WTC11 (cell line): ENCODE data around the gene CNST. TPM values are rescaled to one million over a fixed set of nuclear protein-coding genes. Genes with fewer than 3 reads are reported as not detected.

Experiments
- ATAC-seq: fragments of 200-7000 bp; cut with Tn5 transposase; 2 replicates; pipeline ENCODE4 v1.10.0; 2021; ENCODE audit warnings: mild to moderate bottlenecking, moderate library complexity
- CTCF ChIA-PET: fragments of 300-600 bp; sonication (Branson Sonifier 250); formaldehyde crosslinking; loops from one replicate; lab custom pipeline; 2021; ENCODE audit warnings: antibody characterized with exemption; lab: Charles Lee
- POLR2A ChIA-PET: fragments of 350-600 bp; sonication (Branson Sonifier 250); formaldehyde crosslinking; loops from one replicate; lab custom pipeline; 2021; ENCODE audit warnings: antibody characterized with exemption; lab: Charles Lee
- DNase-seq: peaks from one replicate; pipeline ENCODE4 v3.0.0; 2021; ENCODE audit warnings: low spot score
- H3K27ac Mint-ChIP-seq: 2 replicates; pipeline ENCODE4 v1.8.0; 2021; ENCODE audit warnings: mixed read lengths
- H3K27me3 Mint-ChIP-seq: 2 replicates; pipeline ENCODE4 v1.8.0; 2021; ENCODE audit warnings: low read depth, mild to moderate bottlenecking, moderate library complexity, mixed read lengths
- H3K36me3 Mint-ChIP-seq: 2 replicates; pipeline ENCODE4 v1.8.0; 2021; ENCODE audit warnings: mixed read lengths
- H3K4me1 Mint-ChIP-seq: 2 replicates; pipeline ENCODE4 v1.8.0; 2022; ENCODE audit warnings: mixed read lengths
- H3K4me3 Mint-ChIP-seq: 2 replicates; pipeline ENCODE4 v1.8.0; 2021; ENCODE audit warnings: mild to moderate bottlenecking, moderate library complexity, mixed read lengths
- H3K9me3 Mint-ChIP-seq: 2 replicates; pipeline ENCODE4 v1.8.0; 2021; ENCODE audit warnings: mixed read lengths
- ATF1 ChIP-seq: sonication (generic); formaldehyde crosslinking; IDR thresholded peaks from 2 replicates; pipeline ENCODE4 v1.8.1; 2023; ENCODE audit warnings: mild to moderate bottlenecking, moderate library complexity, missing genetic modification reagents
- CBFB ChIP-seq: sonication (generic); formaldehyde crosslinking; IDR thresholded peaks from 2 replicates; pipeline ENCODE4 v1.8.1; 2022; ENCODE audit warnings: mild to moderate bottlenecking, low read depth, missing genetic modification reagents
- E2F1 ChIP-seq: sonication (generic); formaldehyde crosslinking; IDR thresholded peaks from 2 replicates; pipeline ENCODE4 v1.8.0; 2022; ENCODE audit warnings: mild to moderate bottlenecking, missing genetic modification reagents
- ESRRA ChIP-seq: sonication (generic); formaldehyde crosslinking; IDR thresholded peaks from 2 replicates; pipeline ENCODE4 v1.8.1; 2022; ENCODE audit warnings: mild to moderate bottlenecking, missing genetic modification reagents, borderline replicate concordance
- FOXK1 ChIP-seq: sonication (generic); formaldehyde crosslinking; IDR thresholded peaks from 2 replicates; pipeline ENCODE4 v1.8.0; 2022; ENCODE audit warnings: mild to moderate bottlenecking, moderate library complexity, missing genetic modification reagents
- GRHL2 ChIP-seq: fragments of 250-450 bp; sonication (Bioruptor Pico); IDR thresholded peaks from 2 replicates; pipeline ENCODE4 v1.8.0; 2022; ENCODE audit warnings: mild to moderate bottlenecking, moderate library complexity; ENCODE audit not compliant: insufficient replicate concordance, severe bottlenecking
- KAT7 ChIP-seq: sonication (generic); formaldehyde crosslinking; IDR thresholded peaks from 2 replicates; pipeline ENCODE4 v1.8.1; 2023; ENCODE audit warnings: missing genetic modification reagents, mild to moderate bottlenecking, borderline replicate concordance
- MYBL2 ChIP-seq: sonication (generic); formaldehyde crosslinking; IDR thresholded peaks from 2 replicates; pipeline ENCODE4 v1.8.1; 2023; ENCODE audit warnings: mild to moderate bottlenecking, moderate library complexity, missing genetic modification reagents
- RELA ChIP-seq: sonication (generic); formaldehyde crosslinking; IDR thresholded peaks from 2 replicates; pipeline ENCODE4 v1.8.1; 2022; ENCODE audit warnings: missing genetic modification reagents, mild to moderate bottlenecking, borderline replicate concordance
- SMAD4 ChIP-seq: sonication (generic); formaldehyde crosslinking; IDR thresholded peaks from 2 replicates; pipeline ENCODE4 v1.8.0; 2022; ENCODE audit warnings: mild to moderate bottlenecking, missing genetic modification reagents
- TCF7 ChIP-seq: sonication (generic); formaldehyde crosslinking; IDR thresholded peaks from 2 replicates; pipeline ENCODE4 v1.8.0; 2022; ENCODE audit warnings: mild to moderate bottlenecking, low read depth, missing genetic modification reagents, moderate library complexity
- ZBTB21 ChIP-seq: sonication (generic); formaldehyde crosslinking; IDR thresholded peaks from 2 replicates; pipeline ENCODE4 v1.8.1; 2023; ENCODE audit warnings: mild to moderate bottlenecking, missing genetic modification reagents, borderline replicate concordance
- ZBTB43 ChIP-seq: sonication (generic); formaldehyde crosslinking; IDR thresholded peaks from 2 replicates; pipeline ENCODE4 v1.8.1; 2023; ENCODE audit warnings: mild to moderate bottlenecking, missing genetic modification reagents
- ZNF219 ChIP-seq: sonication (generic); formaldehyde crosslinking; IDR thresholded peaks from 2 replicates; pipeline ENCODE4 v1.8.0; 2023; ENCODE audit warnings: missing genetic modification reagents, mild to moderate bottlenecking, borderline replicate concordance
- total RNA-seq: library from RNA; stranded (reverse); gene quantifications from 3 replicates; pipeline ENCODE4 v1.2.3, GENCODE V29; 2021
- TF ChIP-seq, protein P1 (sequence below): fragments of 250-450 bp; sonication (Bioruptor Pico); IDR thresholded peaks from 2 replicates; pipeline ENCODE4 v1.9.0; 2021; ENCODE audit warnings: moderate library complexity, mild to moderate bottlenecking, inconsistent platforms, borderline replicate concordance
- TF ChIP-seq, protein P2 (sequence below): sonication (generic); formaldehyde crosslinking; IDR thresholded peaks from 2 replicates; pipeline ENCODE4 v1.8.1; 2023; ENCODE audit warnings: mild to moderate bottlenecking, missing genetic modification reagents, moderate library complexity
- TF ChIP-seq, protein P3 (sequence below): sonication (generic); formaldehyde crosslinking; IDR thresholded peaks from 2 replicates; pipeline ENCODE4 v1.8.1; 2023; ENCODE audit warnings: mild to moderate bottlenecking, missing genetic modification reagents
- TF ChIP-seq, protein P4 (sequence below): sonication (generic); formaldehyde crosslinking; IDR thresholded peaks from 2 replicates; pipeline ENCODE4 v1.8.0; 2023; ENCODE audit warnings: missing genetic modification reagents
- TF ChIP-seq, protein P5 (sequence below): sonication (generic); formaldehyde crosslinking; IDR thresholded peaks from 2 replicates; pipeline ENCODE4 v1.8.0; 2023; ENCODE audit warnings: missing genetic modification reagents, mild to moderate bottlenecking, borderline replicate concordance

The CNST gene
- total RNA-seq, 1 experiment from 2014 or later = 18.4 TPM

DNA sequence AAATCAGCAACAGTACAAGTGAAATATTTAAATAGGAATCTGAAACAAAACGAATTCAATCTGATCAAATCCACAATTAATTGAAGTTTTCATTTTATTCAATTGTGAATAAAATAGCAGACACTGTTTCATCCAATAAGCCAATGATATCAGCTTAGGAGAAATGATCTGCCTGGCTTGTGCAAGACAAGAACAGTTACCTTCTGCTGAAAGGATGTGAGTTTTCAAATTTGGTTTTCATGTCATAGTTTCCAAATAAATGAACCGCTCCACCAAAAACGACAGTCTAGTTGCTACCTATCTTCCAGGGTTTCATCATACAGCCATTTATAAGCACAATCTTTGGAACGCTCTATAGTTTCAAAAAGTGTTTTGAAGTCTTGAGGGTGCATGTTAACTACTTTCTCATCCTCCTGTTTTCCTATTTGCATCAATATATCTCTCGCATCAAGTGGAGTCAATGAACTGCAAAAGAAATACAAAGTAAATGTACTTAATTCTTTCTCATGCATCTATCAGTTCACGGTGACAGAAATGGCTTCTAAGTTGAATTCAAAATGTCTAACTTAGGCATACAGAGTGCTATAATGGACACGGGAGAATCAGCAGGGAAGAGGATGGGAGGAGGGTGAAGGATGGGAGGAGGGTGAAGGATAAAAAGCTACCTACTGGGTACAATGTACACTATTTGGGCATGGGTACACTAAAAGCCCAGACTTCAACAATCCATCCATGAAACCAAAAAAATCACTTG lies 25.3 kb upstream of the CNST start:
- POLR2A ChIA-PET = no interaction called here
- CTCF ChIA-PET = no interaction called here

More for the DNA sequence above, 25.3 kb upstream of the CNST start:
- DNase-seq = no peak
- Mint-ChIP-seq H3K4me3 (no peak overlapping the region), H3K27me3 (no peaks in the 10 kb centered on the region; the same call in 1 of the 2 replicates), H3K27ac (no peak overlapping the region), H3K9me3 (no peaks in the 10 kb centered on the region), H3K4me1 (peaks cover 6% of the 10 kb centered on the region), H3K36me3 (peaks cover 28% of the 10 kb centered on the region)
- ATAC-seq = no peak
- no peak for TF ChIP-seq CBFB (CRISPR knock-in tag)
- TF ChIP-seq, protein P1, sequence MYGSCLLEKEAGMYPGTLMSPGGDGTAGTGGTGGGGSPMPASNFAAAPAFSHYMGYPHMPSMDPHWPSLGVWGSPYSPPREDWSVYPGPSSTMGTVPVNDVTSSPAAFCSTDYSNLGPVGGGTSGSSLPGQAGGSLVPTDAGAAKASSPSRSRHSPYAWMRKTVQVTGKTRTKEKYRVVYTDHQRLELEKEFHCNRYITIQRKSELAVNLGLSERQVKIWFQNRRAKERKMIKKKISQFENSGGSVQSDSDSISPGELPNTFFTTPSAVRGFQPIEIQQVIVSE (CRISPR knock-in tag) = no peak
- TF ChIP-seq E2F1 (CRISPR knock-in tag) = no peak
- TF ChIP-seq, protein P2, sequence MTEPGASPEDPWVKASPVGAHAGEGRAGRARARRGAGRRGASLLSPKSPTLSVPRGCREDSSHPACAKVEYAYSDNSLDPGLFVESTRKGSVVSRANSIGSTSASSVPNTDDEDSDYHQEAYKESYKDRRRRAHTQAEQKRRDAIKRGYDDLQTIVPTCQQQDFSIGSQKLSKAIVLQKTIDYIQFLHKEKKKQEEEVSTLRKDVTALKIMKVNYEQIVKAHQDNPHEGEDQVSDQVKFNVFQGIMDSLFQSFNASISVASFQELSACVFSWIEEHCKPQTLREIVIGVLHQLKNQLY = no peak
- no peak for TF ChIP-seq SMAD4 (CRISPR knock-in tag)
- TF ChIP-seq ESRRA = no peak
- no peak for TF ChIP-seq ZBTB43 (CRISPR knock-in tag)
- no peak for TF ChIP-seq ZBTB21 (CRISPR knock-in tag)
- no peak for TF ChIP-seq ATF1
- no peak for TF ChIP-seq KAT7 (CRISPR knock-in tag)
- TF ChIP-seq, protein P3, sequence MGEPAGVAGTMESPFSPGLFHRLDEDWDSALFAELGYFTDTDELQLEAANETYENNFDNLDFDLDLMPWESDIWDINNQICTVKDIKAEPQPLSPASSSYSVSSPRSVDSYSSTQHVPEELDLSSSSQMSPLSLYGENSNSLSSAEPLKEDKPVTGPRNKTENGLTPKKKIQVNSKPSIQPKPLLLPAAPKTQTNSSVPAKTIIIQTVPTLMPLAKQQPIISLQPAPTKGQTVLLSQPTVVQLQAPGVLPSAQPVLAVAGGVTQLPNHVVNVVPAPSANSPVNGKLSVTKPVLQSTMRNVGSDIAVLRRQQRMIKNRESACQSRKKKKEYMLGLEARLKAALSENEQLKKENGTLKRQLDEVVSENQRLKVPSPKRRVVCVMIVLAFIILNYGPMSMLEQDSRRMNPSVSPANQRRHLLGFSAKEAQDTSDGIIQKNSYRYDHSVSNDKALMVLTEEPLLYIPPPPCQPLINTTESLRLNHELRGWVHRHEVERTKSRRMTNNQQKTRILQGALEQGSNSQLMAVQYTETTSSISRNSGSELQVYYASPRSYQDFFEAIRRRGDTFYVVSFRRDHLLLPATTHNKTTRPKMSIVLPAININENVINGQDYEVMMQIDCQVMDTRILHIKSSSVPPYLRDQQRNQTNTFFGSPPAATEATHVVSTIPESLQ (CRISPR knock-in tag) = no peak
- no peak for TF ChIP-seq TCF7 (CRISPR knock-in tag)
- TF ChIP-seq, protein P4, sequence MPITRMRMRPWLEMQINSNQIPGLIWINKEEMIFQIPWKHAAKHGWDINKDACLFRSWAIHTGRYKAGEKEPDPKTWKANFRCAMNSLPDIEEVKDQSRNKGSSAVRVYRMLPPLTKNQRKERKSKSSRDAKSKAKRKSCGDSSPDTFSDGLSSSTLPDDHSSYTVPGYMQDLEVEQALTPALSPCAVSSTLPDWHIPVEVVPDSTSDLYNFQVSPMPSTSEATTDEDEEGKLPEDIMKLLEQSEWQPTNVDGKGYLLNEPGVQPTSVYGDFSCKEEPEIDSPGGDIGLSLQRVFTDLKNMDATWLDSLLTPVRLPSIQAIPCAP = no peak
- TF ChIP-seq FOXK1 (CRISPR knock-in tag) = no peak
- TF ChIP-seq, protein P5, sequence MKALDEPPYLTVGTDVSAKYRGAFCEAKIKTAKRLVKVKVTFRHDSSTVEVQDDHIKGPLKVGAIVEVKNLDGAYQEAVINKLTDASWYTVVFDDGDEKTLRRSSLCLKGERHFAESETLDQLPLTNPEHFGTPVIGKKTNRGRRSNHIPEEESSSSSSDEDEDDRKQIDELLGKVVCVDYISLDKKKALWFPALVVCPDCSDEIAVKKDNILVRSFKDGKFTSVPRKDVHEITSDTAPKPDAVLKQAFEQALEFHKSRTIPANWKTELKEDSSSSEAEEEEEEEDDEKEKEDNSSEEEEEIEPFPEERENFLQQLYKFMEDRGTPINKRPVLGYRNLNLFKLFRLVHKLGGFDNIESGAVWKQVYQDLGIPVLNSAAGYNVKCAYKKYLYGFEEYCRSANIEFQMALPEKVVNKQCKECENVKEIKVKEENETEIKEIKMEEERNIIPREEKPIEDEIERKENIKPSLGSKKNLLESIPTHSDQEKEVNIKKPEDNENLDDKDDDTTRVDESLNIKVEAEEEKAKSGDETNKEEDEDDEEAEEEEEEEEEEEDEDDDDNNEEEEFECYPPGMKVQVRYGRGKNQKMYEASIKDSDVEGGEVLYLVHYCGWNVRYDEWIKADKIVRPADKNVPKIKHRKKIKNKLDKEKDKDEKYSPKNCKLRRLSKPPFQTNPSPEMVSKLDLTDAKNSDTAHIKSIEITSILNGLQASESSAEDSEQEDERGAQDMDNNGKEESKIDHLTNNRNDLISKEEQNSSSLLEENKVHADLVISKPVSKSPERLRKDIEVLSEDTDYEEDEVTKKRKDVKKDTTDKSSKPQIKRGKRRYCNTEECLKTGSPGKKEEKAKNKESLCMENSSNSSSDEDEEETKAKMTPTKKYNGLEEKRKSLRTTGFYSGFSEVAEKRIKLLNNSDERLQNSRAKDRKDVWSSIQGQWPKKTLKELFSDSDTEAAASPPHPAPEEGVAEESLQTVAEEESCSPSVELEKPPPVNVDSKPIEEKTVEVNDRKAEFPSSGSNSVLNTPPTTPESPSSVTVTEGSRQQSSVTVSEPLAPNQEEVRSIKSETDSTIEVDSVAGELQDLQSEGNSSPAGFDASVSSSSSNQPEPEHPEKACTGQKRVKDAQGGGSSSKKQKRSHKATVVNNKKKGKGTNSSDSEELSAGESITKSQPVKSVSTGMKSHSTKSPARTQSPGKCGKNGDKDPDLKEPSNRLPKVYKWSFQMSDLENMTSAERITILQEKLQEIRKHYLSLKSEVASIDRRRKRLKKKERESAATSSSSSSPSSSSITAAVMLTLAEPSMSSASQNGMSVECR (CRISPR knock-in tag) = no peak
- no peak for TF ChIP-seq ZNF219 (CRISPR knock-in tag)
- no peak for TF ChIP-seq MYBL2
- no peak for TF ChIP-seq GRHL2 (CRISPR knock-in tag)
- no peak for TF ChIP-seq RELA (CRISPR knock-in tag)
